PFSK-1 (cell line): ENCODE measurements around the gene SRPK1.

Source experiments
- FOXP2 ChIP-seq: optimal IDR thresholded peaks from 2 replicates; pipeline ENCODE3; 2011; ENCODE audit warnings: borderline replicate concordance, control low read depth, inconsistent platforms; ENCODE audit not compliant: insufficient read depth; ENCODE audit errors: extremely low read length, extremely low read depth
- POLR2AphosphoS5 ChIP-seq: IDR thresholded peaks from 2 replicates; pipeline ENCODE4 v1.6.1; 2012; ENCODE audit warnings: low read depth, mild to moderate bottlenecking, control low read depth, low read length, moderate library complexity
- REST ChIP-seq, 2 experiments: IDR thresholded peaks; 2 replicates each; pipeline versions ENCODE4 v1.6.1 to v1.8.0; 2011 to 2012; ENCODE audit warnings: low read depth in 2 of 2, low read length in 2 of 2, control low read depth in 1 of 2, inconsistent platforms in 1 of 2, mild to moderate bottlenecking in 1 of 2, moderate library complexity in 1 of 2; ENCODE audit not compliant: insufficient read depth in 1 of 2
- SIN3A ChIP-seq: IDR thresholded peaks from 2 replicates; pipeline ENCODE4 v1.6.1; 2012; ENCODE audit warnings: mild to moderate bottlenecking, low read length, moderate library complexity, borderline replicate concordance; ENCODE audit not compliant: insufficient read depth
- TAF1 ChIP-seq: IDR thresholded peaks from 2 replicates; pipeline ENCODE4 v1.6.1; 2012; ENCODE audit warnings: low read length, control low read depth, borderline replicate concordance; ENCODE audit not compliant: insufficient read depth

Gene SRPK1

GRCh38 chr6:35824552-35825192, 96.2 kb downstream of the SRPK1 start:
- no peak for TF ChIP-seq REST (IDR thresholded peaks at IDR 0.05; ENCODE audit: insufficient read depth in 1 of 2, low read depth in 2 of 2, low read length in 2 of 2)
- TF ChIP-seq POLR2AphosphoS5: no peak
- no peak for TF ChIP-seq TAF1
- TF ChIP-seq FOXP2: no peak
- no peak for TF ChIP-seq SIN3A

DNA sequence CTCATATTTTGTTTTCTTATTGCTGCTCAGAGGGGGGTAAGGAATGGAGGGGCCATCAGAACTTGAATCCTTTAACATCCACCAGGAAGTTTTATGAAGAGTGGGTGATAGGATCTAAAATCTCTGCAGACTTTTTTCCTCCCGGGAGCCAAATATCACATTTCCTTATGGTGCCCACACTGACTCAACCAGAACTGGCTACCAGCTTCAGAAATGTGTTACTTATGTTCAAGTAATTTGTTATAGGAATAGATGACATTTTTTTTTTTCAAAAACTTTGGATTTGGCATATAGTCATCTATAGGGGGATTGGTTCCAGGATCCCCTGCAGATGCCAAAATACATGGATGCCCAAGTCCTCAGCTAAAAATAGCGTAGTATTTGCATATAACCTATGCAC, 97.3 kb downstream of the SRPK1 start:
- TF ChIP-seq FOXP2: no peak
- TF ChIP-seq TAF1: no peak
- no peak for TF ChIP-seq SIN3A
- no peak for TF ChIP-seq REST (IDR thresholded peaks at IDR 0.05; ENCODE audit: insufficient read depth in 1 of 2, low read depth in 2 of 2, low read length in 2 of 2)
- no peak for TF ChIP-seq POLR2AphosphoS5

DNA sequence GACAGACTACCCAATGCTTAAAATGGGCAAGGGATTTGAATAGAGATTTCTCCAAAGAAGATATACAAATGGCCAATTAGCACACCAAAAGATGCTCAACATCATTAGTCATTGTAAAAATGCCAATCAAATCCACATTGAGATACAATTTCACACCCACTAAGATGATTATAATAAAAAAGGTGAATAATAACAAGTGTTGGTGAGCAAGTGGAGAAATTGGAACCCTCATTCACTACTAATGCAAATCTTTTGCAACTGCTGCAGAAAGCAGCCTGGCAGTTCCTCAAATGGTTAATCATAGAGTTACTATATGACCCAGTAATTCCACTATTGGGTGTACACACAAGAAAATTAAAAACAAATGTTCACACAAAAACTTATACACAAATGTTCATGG, 103.4 kb downstream of the SRPK1 start:
- TF ChIP-seq SIN3A: no peak
- no peak for TF ChIP-seq TAF1
- TF ChIP-seq REST (IDR thresholded peaks at IDR 0.05; ENCODE audit: insufficient read depth in 1 of 2, low read depth in 2 of 2, low read length in 2 of 2): no peak
- no peak for TF ChIP-seq FOXP2
- no peak for TF ChIP-seq POLR2AphosphoS5

DNA sequence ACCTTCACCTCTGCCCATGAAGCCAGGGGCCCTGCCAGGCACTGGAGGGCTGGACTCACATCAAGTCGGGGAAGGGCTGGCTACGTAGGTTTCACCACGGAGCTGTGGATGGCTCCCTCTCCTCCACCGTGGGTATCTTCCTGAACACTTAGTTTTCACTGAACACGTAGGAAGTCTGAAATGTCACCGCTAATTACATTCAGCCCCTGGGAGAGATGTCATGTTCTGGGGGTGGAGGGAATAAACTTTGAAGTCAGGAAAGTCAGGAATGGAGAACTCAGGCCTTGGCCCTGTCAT, 109.3 kb downstream of the SRPK1 start:
- TF ChIP-seq POLR2AphosphoS5 (no peak), FOXP2 (peak; percentile 26)

DNA sequence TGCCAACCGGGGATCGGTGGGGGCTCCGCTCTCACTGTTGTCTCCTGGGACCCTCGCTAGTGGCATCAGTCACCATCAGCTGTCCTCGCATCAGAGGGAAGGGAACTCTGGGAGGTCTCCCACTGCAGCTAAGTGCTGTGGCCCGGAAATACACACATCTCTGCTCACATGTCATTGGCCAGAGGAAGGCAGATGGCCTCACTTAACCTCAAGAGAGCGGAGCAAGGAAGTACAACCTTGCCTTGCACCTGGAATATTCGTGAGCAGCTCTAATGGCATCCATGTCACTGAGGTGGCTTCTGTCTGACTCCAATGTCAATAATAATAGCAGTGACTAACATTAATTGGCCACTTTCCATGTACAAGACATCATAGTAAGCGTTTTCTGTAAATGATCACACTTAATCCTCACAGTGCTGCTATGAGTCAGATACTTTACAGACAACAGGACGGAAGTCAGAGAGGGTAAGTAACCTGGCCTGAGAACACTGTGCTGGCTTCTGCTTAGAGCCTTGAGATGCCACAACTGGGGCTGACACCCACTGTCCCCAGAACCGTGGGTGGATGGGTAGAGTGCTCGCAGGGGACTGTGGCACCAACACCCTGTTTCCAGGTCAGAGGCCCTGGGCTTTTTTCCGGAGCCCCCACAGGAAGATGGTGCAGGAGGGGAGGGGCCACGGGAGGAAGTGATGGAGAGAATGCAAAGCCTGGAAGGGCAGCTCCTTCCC, 109.8 kb downstream of the SRPK1 start:
- no peak for TF ChIP-seq POLR2AphosphoS5
- peak; percentile 14 for TF ChIP-seq FOXP2

DNA sequence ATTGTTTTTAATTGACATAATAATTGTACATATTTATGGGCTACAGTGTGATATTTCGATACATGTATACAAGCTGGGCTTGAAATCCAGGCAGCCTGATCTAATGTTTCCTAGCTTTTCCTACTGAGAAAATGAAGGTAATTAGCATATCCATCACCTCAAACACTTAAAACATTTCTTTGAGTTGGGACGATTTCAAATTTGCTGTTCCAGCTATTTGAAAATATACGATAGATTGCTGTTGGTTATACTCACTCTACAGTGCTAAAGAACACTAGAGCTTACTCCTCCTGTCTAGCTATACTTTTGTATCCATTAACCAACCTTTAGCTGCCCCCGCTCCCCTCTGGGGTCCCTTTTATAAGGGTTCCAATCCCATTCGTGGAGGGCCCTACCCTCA, 111.1 kb downstream of the SRPK1 start:
- TF ChIP-seq REST (IDR thresholded peaks at IDR 0.05; ENCODE audit: insufficient read depth in 1 of 2, low read depth in 2 of 2, low read length in 2 of 2) (no peak), SIN3A (no peak), POLR2AphosphoS5 (no peak), FOXP2 (no peak), TAF1 (no peak)
